Choroid plexus epithelial cell (primary cell): Measurements from ENCODE around the gene MCRIP1.

Source experiments
- DNase-seq: peaks from one replicate; pipeline ENCODE4 v3.0.0-alpha.2; 2010; ENCODE audit warnings: low read depth
- H3K4me3 ChIP-seq: 2 replicates; pipeline ENCODE4 v1.5.1; 2011; ENCODE audit warnings: low read depth, mild to moderate bottlenecking, control low read depth, low read length, moderate library complexity
- TF ChIP-seq, protein P1 (sequence below): conservative IDR thresholded peaks from 2 replicates; pipeline ENCODE4 v1.5.1; 2011; ENCODE audit warnings: low read depth, mild to moderate bottlenecking, control low read depth, inconsistent platforms, low read length, moderate library complexity

The MCRIP1 gene

DNA sequence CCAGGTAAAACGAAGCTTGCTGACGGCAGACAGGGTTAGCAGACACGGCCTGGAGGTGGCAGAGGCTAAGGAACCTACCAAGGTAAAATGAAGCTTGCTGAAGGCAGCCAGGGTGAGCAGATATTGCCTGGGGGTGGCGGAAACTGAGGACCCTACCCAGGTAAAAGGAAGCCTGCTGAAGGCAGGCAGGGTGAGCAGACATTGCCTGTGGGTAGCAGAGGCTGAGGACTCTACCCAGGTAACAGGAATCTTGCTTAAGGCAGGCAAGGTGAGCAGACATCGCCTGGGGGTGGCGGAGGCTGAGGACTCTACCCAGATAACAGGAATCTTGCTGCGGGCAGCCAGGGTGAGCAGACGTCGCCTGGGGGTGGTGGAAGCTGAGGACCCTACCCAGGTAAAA is 31.8 kb downstream of the MCRIP1 start:
- no peak for DNase-seq
- TF ChIP-seq, protein P1, sequence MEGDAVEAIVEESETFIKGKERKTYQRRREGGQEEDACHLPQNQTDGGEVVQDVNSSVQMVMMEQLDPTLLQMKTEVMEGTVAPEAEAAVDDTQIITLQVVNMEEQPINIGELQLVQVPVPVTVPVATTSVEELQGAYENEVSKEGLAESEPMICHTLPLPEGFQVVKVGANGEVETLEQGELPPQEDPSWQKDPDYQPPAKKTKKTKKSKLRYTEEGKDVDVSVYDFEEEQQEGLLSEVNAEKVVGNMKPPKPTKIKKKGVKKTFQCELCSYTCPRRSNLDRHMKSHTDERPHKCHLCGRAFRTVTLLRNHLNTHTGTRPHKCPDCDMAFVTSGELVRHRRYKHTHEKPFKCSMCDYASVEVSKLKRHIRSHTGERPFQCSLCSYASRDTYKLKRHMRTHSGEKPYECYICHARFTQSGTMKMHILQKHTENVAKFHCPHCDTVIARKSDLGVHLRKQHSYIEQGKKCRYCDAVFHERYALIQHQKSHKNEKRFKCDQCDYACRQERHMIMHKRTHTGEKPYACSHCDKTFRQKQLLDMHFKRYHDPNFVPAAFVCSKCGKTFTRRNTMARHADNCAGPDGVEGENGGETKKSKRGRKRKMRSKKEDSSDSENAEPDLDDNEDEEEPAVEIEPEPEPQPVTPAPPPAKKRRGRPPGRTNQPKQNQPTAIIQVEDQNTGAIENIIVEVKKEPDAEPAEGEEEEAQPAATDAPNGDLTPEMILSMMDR: no peak
- H3K4me3 ChIP-seq: no peak overlapping the region

DNA sequence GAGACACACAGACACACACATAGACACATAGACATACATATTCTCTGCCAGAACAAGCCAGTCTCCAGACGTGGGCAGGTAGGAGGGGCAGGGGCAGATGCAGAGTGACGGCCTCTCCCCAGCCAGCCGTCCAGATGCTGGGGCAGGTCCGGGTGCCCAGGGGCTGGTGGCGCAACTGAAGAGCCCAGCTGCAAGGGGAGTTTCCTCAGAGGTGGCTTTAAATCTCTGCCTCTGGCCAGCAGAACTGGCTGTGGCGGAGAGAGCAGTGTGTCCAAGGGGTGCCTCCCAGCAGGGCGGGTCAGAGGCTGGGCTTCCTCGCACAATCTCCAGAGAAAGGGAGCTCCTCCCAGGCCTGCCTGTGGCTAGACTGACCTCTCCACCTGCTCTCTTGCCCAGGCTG is 38.6 kb downstream of the MCRIP1 start:
- peak; percentile 31 for DNase-seq
- TF ChIP-seq, protein P1: no peak
- H3K4me3 ChIP-seq: no peak overlapping the region

DNA sequence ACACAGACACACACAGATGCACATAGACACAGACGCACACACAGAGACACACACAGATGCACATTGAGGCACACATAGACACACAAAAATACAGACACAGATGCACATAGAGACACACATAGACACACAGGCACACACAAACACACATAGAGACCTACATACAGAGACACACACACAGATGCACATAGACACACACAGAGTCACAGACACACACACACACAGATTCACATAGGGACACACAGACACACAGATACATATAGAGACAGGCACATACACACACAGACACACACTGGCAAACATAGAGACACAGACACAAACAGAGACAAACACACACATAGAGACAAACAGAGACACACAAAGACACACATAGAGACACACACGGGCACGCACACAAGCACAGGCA is 39.0 kb downstream of the MCRIP1 start:
- DNase-seq: no peak
- no peak overlapping the region for H3K4me3 ChIP-seq
- TF ChIP-seq, protein P1: no peak

DNA sequence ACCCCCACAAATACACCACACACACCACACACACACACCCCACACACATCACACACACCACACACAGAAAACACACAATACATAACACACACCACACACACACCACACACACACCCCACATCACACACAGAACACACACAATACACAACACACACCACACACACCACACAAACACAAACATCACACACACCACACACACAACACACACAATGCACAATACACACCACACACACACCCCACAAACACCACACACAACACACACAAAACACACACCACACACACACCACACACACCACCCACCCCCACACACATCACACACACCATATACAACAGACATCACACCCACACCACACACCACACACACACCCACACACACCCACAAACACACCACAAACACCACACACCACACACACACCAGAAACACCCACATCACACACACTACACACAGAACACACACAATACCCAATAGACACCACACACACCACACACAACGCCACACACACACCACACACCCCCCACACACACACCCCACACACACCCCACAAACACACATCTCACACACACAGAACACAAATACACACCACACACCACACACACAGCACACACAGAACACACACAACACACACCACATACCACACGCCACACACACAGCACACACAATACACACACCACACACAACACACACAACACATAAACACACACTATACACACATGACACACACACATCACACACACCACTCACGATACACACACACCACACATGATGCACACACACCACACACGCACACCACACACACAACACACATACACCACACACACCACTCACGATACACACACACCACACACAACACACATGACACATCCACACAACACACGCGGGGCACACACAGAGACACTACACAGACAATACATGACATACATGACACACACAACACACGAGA is 40.1 kb downstream of the MCRIP1 start:
- TF ChIP-seq, protein P1: no peak
- H3K4me3 ChIP-seq: no peak overlapping the region
- no peak for DNase-seq
